Stimulated activated CD4-positive, alpha-beta T cell treated with anti-CD3 and anti-CD28 coated beads, Interleukin-1b, Interleukin-23, amount 100 ng/mL, for 1 hour (primary cell): ENCODE results near the gene FNIP1.
"Not testable (repeated sequence)": the region's sequence is repeated elsewhere in the genome, so short reads cannot be mapped to it uniquely, and the experiment has no call there.

Experiments
- DNase-seq, 2 donors: peaks; one replicate each; pipeline ENCODE4 v3.0.0-alpha.2; 2020; ENCODE audit warnings: low read depth in 2 of 2

FNIP1 gene

DNA sequence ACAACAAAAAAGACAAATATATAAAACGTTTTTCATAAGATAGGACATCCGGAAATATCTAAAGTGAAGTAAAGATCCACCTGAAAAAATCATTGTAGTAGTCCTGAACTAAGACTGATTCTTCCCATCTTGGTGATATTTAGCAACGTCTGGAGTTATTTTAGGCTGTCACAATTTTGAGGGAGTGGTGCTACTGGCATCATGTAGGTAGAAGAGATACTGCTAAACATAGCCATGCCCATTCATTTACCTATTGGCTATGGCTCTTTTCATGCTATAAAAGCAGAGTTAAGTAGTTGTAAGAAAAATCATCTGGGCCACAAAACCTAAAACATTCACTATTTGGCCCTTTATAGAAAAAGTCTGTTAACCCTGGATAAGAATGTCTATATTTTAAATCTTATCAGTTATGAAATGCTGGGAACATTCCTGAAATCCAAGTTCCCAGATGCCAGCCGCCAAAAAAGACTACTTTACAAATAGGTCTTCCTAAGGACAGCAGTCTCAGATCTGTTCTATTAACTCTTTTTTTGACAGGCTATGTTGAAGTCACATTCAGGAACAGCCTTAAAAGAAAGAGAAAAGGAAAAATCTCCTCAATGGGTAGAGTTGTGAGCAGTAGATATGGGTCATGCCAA is 188.8 kb downstream of the FNIP1 start:
- no peak for DNase-seq

DNA sequence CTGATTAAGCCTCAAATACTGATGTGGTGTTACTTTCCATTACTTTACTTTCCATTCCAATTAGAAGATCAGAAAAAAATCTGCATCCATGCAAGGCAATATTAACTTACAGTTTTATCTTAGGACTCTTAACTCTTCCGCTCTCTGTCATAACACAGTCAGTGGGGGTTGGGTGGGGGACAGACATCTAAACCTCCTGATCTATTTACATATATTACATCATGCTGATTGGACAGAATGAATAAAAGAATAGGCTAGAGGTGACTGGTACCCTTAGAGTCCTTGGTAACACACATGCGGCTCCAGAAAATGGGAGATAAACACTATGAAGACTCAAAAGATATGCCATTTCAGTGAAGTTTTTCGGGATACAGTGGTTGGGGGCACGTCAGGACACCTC is 189.4 kb downstream of the FNIP1 start:
- DNase-seq = no peak

DNA sequence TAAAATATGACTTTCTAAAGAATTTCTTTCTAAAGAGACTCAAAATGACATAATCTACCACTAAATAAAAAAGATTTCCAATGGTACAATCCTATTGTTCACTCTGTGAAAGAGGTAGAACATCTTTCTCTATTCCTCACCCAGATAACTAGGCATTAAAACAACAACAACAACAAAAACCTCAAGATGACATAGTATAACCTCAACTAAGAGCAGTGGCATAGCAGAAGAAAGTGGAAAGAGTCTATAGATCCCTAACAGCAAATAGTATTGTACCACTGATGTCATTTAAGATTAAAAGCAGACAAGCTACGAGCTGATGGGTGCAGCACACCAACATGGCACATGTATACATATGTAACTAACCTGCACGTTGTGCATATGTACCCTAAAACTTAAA is 191.7 kb downstream of the FNIP1 start:
- no peak for DNase-seq

DNA sequence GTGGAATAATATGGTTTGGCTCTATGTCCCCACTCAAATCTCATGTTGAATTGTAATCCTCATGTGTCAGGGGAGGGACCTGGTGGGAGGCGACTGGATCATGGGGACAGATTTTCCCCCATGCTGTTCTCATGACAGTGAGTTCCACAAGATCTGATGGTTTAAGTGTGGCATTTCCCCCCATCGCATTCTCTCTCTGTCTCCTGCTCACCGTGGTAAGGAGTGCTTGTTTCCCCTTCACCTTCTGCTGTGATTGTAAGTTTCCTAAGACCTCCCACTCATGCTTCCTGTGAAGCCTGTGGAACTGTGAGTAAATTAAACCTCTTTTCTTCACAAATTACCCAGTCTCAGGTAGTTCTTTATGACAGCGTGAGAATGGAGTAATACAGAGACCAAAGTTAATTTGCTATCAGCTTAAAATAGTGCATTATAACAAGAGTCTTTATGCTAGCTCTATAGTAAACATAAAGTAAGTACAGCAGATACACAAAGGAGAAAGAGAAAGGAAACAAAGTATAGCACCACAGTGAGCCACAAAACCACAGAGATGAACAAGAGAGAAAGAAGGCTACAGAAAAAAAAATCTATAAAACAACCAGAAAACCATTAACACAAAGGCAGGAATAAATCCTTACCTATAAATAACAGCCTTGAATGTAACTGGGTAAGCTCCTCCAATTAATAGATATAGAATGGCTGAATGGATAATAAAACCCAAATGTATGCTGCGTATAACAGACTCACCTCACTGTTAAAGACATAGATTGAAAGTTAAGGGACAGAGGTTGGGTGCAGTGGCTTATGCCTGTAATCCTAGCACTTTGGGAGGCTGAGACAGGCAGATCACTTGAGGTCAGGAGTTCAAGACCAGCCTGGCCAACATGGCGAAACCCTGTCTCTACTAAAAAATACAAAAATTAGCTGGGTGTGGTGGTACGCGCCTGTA is 201.5 kb downstream of the FNIP1 start:
- no peak for DNase-seq

DNA sequence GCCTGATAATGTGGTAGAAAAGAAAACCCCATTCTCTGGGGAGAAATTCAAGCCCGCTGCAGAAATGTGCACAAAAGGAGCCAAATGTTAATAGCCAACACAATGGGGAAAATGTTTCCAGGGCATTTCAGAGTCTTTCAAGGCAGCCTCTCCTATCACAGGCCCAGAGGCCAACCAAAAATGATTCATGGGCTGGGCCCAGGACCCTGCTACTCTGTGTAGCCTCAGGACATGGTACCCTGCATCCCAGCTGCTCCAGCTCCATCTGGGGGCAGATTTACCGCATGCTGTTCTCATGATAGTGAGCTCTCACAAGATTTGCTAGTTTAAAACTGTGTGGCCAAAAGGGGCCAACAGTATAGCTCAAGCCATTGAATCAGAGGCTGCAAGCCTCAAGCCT is 202.9 kb downstream of the FNIP1 start:
- no peak for DNase-seq

DNA sequence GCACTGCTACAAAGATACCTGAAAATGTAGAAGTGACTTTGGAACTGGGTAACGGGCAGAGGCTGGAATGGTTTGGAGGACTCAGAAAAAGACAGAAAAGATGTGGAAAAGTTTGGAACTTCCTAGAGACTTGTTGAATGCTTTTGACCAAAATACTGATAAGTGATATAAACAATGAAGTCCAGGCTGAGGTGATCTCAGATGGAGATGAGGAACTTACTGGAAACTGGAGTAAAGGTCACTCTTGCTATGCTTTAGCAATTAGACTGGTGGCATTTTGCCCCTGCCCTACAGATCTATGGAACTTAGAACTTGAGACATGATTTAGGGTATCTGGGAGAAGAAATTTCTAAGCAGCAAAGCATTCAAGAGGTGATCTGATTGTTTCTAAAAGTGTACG is 203.4 kb downstream of the FNIP1 start:
- not testable (repeated sequence) for DNase-seq
